Astrocyte (in vitro differentiated cells and primary cell): ENCODE measurements around the gene IL2RA. TPM values are rescaled to one million over a fixed set of nuclear protein-coding genes. Genes with fewer than 3 reads are reported as not detected.

Source experiments
- DNase-seq: peaks from one replicate; pipeline ENCODE4 v3.0.0-alpha.2; 2010; ENCODE audit warnings: low read depth
- FAIRE-seq: peaks from 2 replicates; lab custom pipeline; 2011; peaks lifted over from hg19 to GRCh38; lab: Jason Lieb, UNC
- H2AFZ ChIP-seq: 2 replicates; pipeline ENCODE4 v1.6.0; 2012; ENCODE audit warnings: low read depth, low read length, inconsistent platforms
- H3K27ac ChIP-seq: 2 replicates; pipeline ENCODE4 v1.5.1; 2011; ENCODE audit warnings: low read depth, low read length, inconsistent platforms
- H3K27me3 ChIP-seq: 2 replicates; pipeline ENCODE4 v1.6.0; 2011; ENCODE audit warnings: low read length, inconsistent platforms; ENCODE audit not compliant: insufficient read depth
- H3K36me3 ChIP-seq: 2 replicates; pipeline ENCODE4 v1.5.1; 2011; ENCODE audit warnings: low read length, inconsistent platforms; ENCODE audit not compliant: insufficient read depth
- H3K4me1 ChIP-seq: 2 replicates; pipeline ENCODE4 v1.5.1; 2011; ENCODE audit warnings: low read length, inconsistent platforms; ENCODE audit not compliant: insufficient read depth
- H3K4me2 ChIP-seq: 2 replicates; pipeline ENCODE4 v1.6.0; 2012; ENCODE audit warnings: low read length, inconsistent platforms
- H3K4me3 ChIP-seq: 2 replicates; pipeline ENCODE4 v1.5.1; 2011; ENCODE audit warnings: low read depth, mild to moderate bottlenecking, low read length, inconsistent platforms; ENCODE audit not compliant: insufficient read depth
- H3K79me2 ChIP-seq: 2 replicates; pipeline ENCODE4 v1.6.0; 2012; ENCODE audit warnings: mild to moderate bottlenecking, low read length, inconsistent platforms; ENCODE audit not compliant: insufficient read depth
- H3K9ac ChIP-seq: 2 replicates; pipeline ENCODE4 v1.6.0; 2012; ENCODE audit warnings: mild to moderate bottlenecking, low read length, inconsistent platforms
- H3K9me3 ChIP-seq: 2 replicates; pipeline ENCODE4 v1.5.1; 2012; ENCODE audit warnings: low read depth, mild to moderate bottlenecking, low read length, inconsistent platforms; ENCODE audit not compliant: insufficient read depth
- H4K20me1 ChIP-seq: 2 replicates; pipeline ENCODE4 v1.6.0; 2012; ENCODE audit warnings: low read length, inconsistent platforms; ENCODE audit not compliant: insufficient read depth
- H3K27ac Mint-ChIP-seq: one replicate; pipeline ENCODE4 v1.8.0; 2021; ENCODE audit warnings: mild to moderate bottlenecking, mixed read lengths; ENCODE audit not compliant: unreplicated experiment
- H3K27me3 Mint-ChIP-seq: one replicate; pipeline ENCODE4 v1.8.0; 2021; ENCODE audit warnings: low read depth, mixed read lengths; ENCODE audit not compliant: unreplicated experiment
- H3K36me3 Mint-ChIP-seq: one replicate; pipeline ENCODE4 v1.8.0; 2021; ENCODE audit warnings: low read depth, mixed read lengths; ENCODE audit not compliant: unreplicated experiment
- H3K4me1 Mint-ChIP-seq: one replicate; pipeline ENCODE4 v1.8.0; 2021; ENCODE audit warnings: low read depth, mixed read lengths; ENCODE audit not compliant: unreplicated experiment
- H3K4me3 Mint-ChIP-seq: one replicate; pipeline ENCODE4 v1.8.0; 2021; ENCODE audit warnings: mild to moderate bottlenecking, moderate library complexity, mixed read lengths; ENCODE audit not compliant: unreplicated experiment
- H3K9me3 Mint-ChIP-seq: one replicate; pipeline ENCODE4 v1.8.0; 2021; ENCODE audit warnings: mild to moderate bottlenecking, mixed read lengths; ENCODE audit not compliant: unreplicated experiment
- EZH2 ChIP-seq: IDR thresholded peaks from 2 replicates; pipeline ENCODE4 v1.6.1; 2012; ENCODE audit warnings: mild to moderate bottlenecking, low read length, inconsistent platforms; ENCODE audit not compliant: insufficient read depth
- total RNA-seq: library from RNA; stranded (reverse); gene quantifications from 2 replicates; pipeline ENCODE4 v1.2.1, GENCODE V29; 2021
- TF ChIP-seq, protein P1 (sequence below): IDR thresholded peaks from 2 replicates; pipeline ENCODE4 v1.5.1; 2011; ENCODE audit warnings: low read depth, mild to moderate bottlenecking, inconsistent platforms, low read length, moderate library complexity; ENCODE audit not compliant: insufficient read depth

The IL2RA gene
- total RNA-seq, 1 donor from 2014 or later, result not detected

DNA sequence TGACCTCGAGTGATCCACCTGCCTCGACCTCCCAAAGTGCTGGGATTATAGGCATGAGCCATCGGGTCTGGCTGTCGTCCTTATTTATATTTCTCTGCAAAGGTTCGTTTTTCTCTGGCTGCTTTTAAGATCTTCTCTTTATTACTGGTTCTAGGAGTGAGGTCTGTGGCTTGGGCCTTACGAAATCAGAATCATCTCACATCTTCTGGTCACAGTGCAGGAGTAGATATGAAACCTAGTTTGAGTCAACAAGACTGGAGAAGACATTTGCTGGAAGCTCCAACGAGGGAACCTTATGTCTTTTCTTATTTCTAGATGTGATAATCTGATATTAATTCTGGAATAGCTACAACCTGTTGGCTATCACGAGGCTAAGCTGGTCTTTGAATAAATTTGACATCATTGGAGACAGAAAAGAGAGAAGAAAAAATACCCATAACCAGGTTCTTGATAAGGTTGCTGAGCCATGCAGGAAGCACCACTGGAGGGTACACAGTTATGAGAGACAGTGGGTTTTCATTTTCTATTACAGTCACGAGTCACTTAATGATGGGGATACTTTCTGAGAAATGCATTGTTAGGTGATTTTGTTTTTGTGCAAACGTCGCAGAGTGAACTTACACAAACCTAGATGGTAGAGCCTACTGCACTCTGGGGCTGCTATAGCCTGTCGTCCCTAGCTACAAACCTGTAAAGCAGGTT lies 59.2 kb downstream of the IL2RA start:
- H3K27me3 Mint-ChIP-seq, result peaks cover 28% of the 10 kb centered on the region

DNA sequence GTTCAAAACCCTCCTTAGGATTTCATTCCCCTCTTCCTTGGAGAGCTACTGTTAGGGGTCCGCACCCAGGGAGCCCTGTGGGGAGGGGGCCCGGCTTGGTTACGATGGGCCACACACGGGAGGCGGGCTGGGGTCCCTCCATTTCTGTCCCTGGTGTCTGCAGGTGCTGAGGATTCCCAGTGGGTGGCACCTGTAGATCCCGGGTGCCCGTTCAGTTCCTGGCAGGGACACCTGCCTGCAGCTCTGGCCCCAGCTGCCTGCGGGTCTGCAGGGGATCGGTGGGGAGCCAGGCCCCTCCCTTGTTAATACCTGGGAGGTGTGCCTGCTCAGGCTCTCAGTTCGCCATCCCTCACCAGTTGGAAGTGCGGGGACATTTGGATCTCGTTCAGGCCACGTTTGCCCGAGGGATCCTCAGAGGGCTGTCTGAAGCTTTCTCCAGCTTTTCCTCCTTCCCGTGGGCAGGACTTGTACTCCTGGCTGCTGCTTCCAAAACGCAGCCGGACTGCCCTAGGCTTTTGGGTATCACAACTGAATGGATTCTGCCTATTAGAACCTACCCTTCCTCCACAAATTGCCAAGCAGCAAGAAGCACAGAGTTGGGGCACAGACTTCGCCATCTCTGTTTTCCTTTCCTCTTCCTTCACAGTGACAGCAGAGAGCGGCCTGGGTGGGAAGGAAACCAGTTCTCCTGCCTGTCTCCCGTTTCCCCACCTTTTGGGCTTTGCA lies 62.6 kb downstream of the IL2RA start:
- peaks cover 21% of the 10 kb centered on the region for H3K27me3 Mint-ChIP-seq
- DNase-seq, result no peak
- no peaks in the 10 kb centered on the region for H3K27me3 ChIP-seq

More for the DNA sequence above, 59.2 kb downstream of the IL2RA start:
- Histone ChIP-seq H3K79me2 (no peaks in the 10 kb centered on the region), H3K4me1 (no peaks in the 10 kb centered on the region), H3K9ac (no peak overlapping the region), H3K27ac (no peak overlapping the region), H3K36me3 (no peaks in the 10 kb centered on the region), H3K27me3 (no peaks in the 10 kb centered on the region), H3K4me2 (no peak overlapping the region), H4K20me1 (no peaks in the 10 kb centered on the region), H3K9me3 (peaks cover 8% of the 10 kb centered on the region), H3K4me3 (no peak overlapping the region), H2AFZ (no peak overlapping the region)
- Mint-ChIP-seq H3K9me3 (peaks cover 10% of the 10 kb centered on the region), H3K4me1 (no peaks in the 10 kb centered on the region), H3K27ac (no peak overlapping the region), H3K4me3 (no peak overlapping the region), H3K36me3 (no peaks in the 10 kb centered on the region)
- DNase-seq, result no peak
- no peak for FAIRE-seq
- TF ChIP-seq, protein P1, sequence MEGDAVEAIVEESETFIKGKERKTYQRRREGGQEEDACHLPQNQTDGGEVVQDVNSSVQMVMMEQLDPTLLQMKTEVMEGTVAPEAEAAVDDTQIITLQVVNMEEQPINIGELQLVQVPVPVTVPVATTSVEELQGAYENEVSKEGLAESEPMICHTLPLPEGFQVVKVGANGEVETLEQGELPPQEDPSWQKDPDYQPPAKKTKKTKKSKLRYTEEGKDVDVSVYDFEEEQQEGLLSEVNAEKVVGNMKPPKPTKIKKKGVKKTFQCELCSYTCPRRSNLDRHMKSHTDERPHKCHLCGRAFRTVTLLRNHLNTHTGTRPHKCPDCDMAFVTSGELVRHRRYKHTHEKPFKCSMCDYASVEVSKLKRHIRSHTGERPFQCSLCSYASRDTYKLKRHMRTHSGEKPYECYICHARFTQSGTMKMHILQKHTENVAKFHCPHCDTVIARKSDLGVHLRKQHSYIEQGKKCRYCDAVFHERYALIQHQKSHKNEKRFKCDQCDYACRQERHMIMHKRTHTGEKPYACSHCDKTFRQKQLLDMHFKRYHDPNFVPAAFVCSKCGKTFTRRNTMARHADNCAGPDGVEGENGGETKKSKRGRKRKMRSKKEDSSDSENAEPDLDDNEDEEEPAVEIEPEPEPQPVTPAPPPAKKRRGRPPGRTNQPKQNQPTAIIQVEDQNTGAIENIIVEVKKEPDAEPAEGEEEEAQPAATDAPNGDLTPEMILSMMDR, result no peak
- no peak for TF ChIP-seq EZH2

More for the DNA sequence above, 62.6 kb downstream of the IL2RA start:
- TF ChIP-seq, protein P1, result no peak
- TF ChIP-seq EZH2, result no peak
- Histone ChIP-seq H3K4me3 (no peak overlapping the region), H3K36me3 (no peaks in the 10 kb centered on the region), H2AFZ (no peak overlapping the region), H3K27ac (no peak overlapping the region), H3K4me2 (no peak overlapping the region), H3K79me2 (no peaks in the 10 kb centered on the region), H4K20me1 (no peaks in the 10 kb centered on the region), H3K4me1 (no peaks in the 10 kb centered on the region), H3K9me3 (no peaks in the 10 kb centered on the region), H3K9ac (no peak overlapping the region)
- Mint-ChIP-seq H3K27ac (no peak overlapping the region), H3K36me3 (no peaks in the 10 kb centered on the region), H3K4me1 (no peaks in the 10 kb centered on the region), H3K4me3 (no peak overlapping the region), H3K9me3 (peaks cover 2% of the 10 kb centered on the region)
- no peak for FAIRE-seq
